ENCODE data around the gene GPR157.

GRCh38 chr1:9128166-9128519 is 759 bp downstream of the GPR157 start:
- TF ChIP-seq CTCF (IDR thresholded peaks at IDR 0.05) (no peak), EZH2 (IDR thresholded peaks at IDR 0.05; ENCODE audit: borderline replicate concordance, insufficient read depth, low read depth, low read length, poor library complexity, severe bottlenecking) (no peak)

Data from B cell (primary cell).